H9 (cell line): ENCODE results near the gene PSMD8. TPM values are rescaled to one million over a fixed set of nuclear protein-coding genes. Genes with fewer than 3 reads are reported as not detected.
"Not testable (repeated sequence)": the region's sequence is repeated elsewhere in the genome, so short reads cannot be mapped to it uniquely, and the experiment has no call there.

Source experiments
- DNase-seq: peaks from one replicate; pipeline ENCODE4 v3.0.0-alpha.2; 2017
- H2AFZ ChIP-seq: one replicate; pipeline ENCODE4 v1.6.1; 2013; ENCODE audit warnings: mild to moderate bottlenecking, low read length, control low read depth, moderate library complexity
- H2AK5ac ChIP-seq: 2 replicates; pipeline ENCODE4 v1.6.1; 2013; ENCODE audit warnings: low read length, control low read depth, mixed read lengths; ENCODE audit not compliant: insufficient read length
- H2BK120ac ChIP-seq: one replicate; pipeline ENCODE4 v1.6.1; 2013; ENCODE audit warnings: low read depth, mild to moderate bottlenecking, low read length, control low read depth, inconsistent platforms; ENCODE audit not compliant: poor library complexity, severe bottlenecking
- H2BK12ac ChIP-seq: 2 replicates; pipeline ENCODE4 v1.6.1; 2013; ENCODE audit warnings: low read length, control low read depth, mixed read lengths, low read depth; ENCODE audit not compliant: insufficient read length
- H2BK15ac ChIP-seq: 2 replicates; pipeline ENCODE4 v1.6.1; 2013; ENCODE audit warnings: low read depth, low read length, control low read depth
- H2BK20ac ChIP-seq: one replicate; pipeline ENCODE4 v1.6.1; 2013; ENCODE audit warnings: low read depth, mild to moderate bottlenecking, low read length, control low read depth, inconsistent platforms; ENCODE audit not compliant: poor library complexity, severe bottlenecking
- H2BK5ac ChIP-seq: 2 replicates; pipeline ENCODE4 v1.6.1; 2013; ENCODE audit warnings: low read length, control low read depth, mixed read lengths; ENCODE audit not compliant: insufficient read length
- H3K14ac ChIP-seq: 2 replicates; pipeline ENCODE4 v1.6.1; 2013; ENCODE audit warnings: low read length, control low read depth; ENCODE audit not compliant: insufficient read depth
- H3K18ac ChIP-seq: 2 replicates; pipeline ENCODE4 v1.6.1; 2013; ENCODE audit warnings: low read depth, mild to moderate bottlenecking, mixed read lengths, low read length, control low read depth; ENCODE audit not compliant: insufficient read length
- H3K23ac ChIP-seq: 2 replicates; pipeline ENCODE4 v1.6.1; 2013; ENCODE audit warnings: low read length, control low read depth, mixed read lengths, low read depth; ENCODE audit not compliant: insufficient read length
- H3K23me2 ChIP-seq: 2 replicates; pipeline ENCODE4 v1.6.1; 2013; ENCODE audit warnings: low read depth, mild to moderate bottlenecking, mixed read lengths, low read length, control low read depth; ENCODE audit not compliant: insufficient read length, poor library complexity, severe bottlenecking
- H3K27ac ChIP-seq: 2 replicates; pipeline ENCODE4 v1.5.1; 2013; ENCODE audit warnings: low read length, control low read depth, mixed read lengths, low read depth; ENCODE audit not compliant: insufficient read length
- H3K27me3 ChIP-seq: 2 replicates; pipeline ENCODE4 v1.6.1; 2013; ENCODE audit warnings: low read length, control low read depth, inconsistent platforms; ENCODE audit not compliant: insufficient read depth
- H3K4ac ChIP-seq: 2 replicates; pipeline ENCODE4 v1.6.1; 2013; ENCODE audit warnings: low read depth, mild to moderate bottlenecking, control low read depth, inconsistent platforms, low read length, moderate library complexity
- H3K4me1 ChIP-seq: 2 replicates; pipeline ENCODE4 v1.6.1; 2013; ENCODE audit warnings: low read length, control low read depth, inconsistent platforms; ENCODE audit not compliant: insufficient read depth
- H3K4me2 ChIP-seq: 2 replicates; pipeline ENCODE4 v1.6.1; 2013; ENCODE audit warnings: low read length, control low read depth, mixed read lengths; ENCODE audit not compliant: insufficient read length, insufficient read depth
- H3K56ac ChIP-seq: 2 replicates; pipeline ENCODE4 v1.6.1; 2013; ENCODE audit warnings: low read depth, mild to moderate bottlenecking, mixed read lengths, low read length, control low read depth; ENCODE audit not compliant: insufficient read length
- H3K79me1 ChIP-seq: 2 replicates; pipeline ENCODE4 v1.6.1; 2013; ENCODE audit warnings: low read depth, mild to moderate bottlenecking, moderate library complexity, low read length, control low read depth, inconsistent platforms; ENCODE audit not compliant: insufficient read depth, poor library complexity, severe bottlenecking
- H3K79me2 ChIP-seq: 2 replicates; pipeline ENCODE4 v1.6.1; 2013; ENCODE audit warnings: low read length, control low read depth, inconsistent platforms; ENCODE audit not compliant: insufficient read depth
- H3K9ac ChIP-seq: 2 replicates; pipeline ENCODE4 v1.6.1; 2013; ENCODE audit warnings: low read length, control low read depth, mixed read lengths; ENCODE audit not compliant: insufficient read length; ENCODE audit errors: extremely low read depth
- H3K9me3 ChIP-seq: one replicate; pipeline ENCODE4 v1.6.1; 2013; ENCODE audit warnings: low read depth, low read length, inconsistent platforms; ENCODE audit not compliant: control insufficient read depth
- H3T11ph ChIP-seq: one replicate; pipeline ENCODE4 v1.6.1; 2013; ENCODE audit warnings: mild to moderate bottlenecking, low read length, control low read depth, inconsistent platforms
- H4K20me1 ChIP-seq: one replicate; pipeline ENCODE4 v1.6.1; 2013; ENCODE audit not compliant: control insufficient read depth, insufficient read length, insufficient read depth
- H4K5ac ChIP-seq: 2 replicates; pipeline ENCODE4 v1.6.1; 2013; ENCODE audit warnings: low read depth, mild to moderate bottlenecking, mixed read lengths, low read length, control low read depth; ENCODE audit not compliant: insufficient read length
- H4K8ac ChIP-seq: replicated peaks from 2 replicates; pipeline ENCODE4 v1.6.1; 2013; ENCODE audit warnings: low read length, control low read depth, mixed read lengths, low read depth; ENCODE audit not compliant: insufficient read length
- H4K91ac ChIP-seq: 2 replicates; pipeline ENCODE4 v1.6.1; 2013; ENCODE audit warnings: low read depth, mild to moderate bottlenecking, moderate library complexity, mixed read lengths, low read length, control low read depth; ENCODE audit not compliant: insufficient read length
- H3K27ac Mint-ChIP-seq, 3 experiments: 2 replicates in 2 of 3; 3 replicates in 1 of 3; pipeline ENCODE4 v1.8.0; 2020 to 2021; ENCODE audit warnings: mixed read lengths in 3 of 3, mild to moderate bottlenecking in 1 of 3, moderate library complexity in 1 of 3
- H3K27me3 Mint-ChIP-seq: 2 replicates; pipeline ENCODE4 v1.8.0; 2021; ENCODE audit warnings: low read depth, mild to moderate bottlenecking, moderate library complexity, mixed read lengths
- H3K36me3 Mint-ChIP-seq, 3 experiments: 2 replicates in 2 of 3; 3 replicates in 1 of 3; pipeline ENCODE4 v1.8.0; 2020 to 2021; ENCODE audit warnings: low read depth in 3 of 3, mixed read lengths in 3 of 3; ENCODE audit not compliant: insufficient read depth in 1 of 3
- H3K4me1 Mint-ChIP-seq, 2 experiments: 2 replicates each; pipeline ENCODE4 v1.8.0; 2020; ENCODE audit warnings: mixed read lengths in 2 of 2
- H3K4me3 Mint-ChIP-seq, 2 experiments: 2 replicates in 1 of 2; 3 replicates in 1 of 2; pipeline ENCODE4 v1.8.0; 2020 to 2021; ENCODE audit warnings: mild to moderate bottlenecking in 2 of 2, mixed read lengths in 2 of 2, moderate library complexity in 1 of 2
- H3K9me3 Mint-ChIP-seq, 2 experiments: 2 replicates in 1 of 2; 3 replicates in 1 of 2; pipeline ENCODE4 v1.8.0; 2020; ENCODE audit warnings: mild to moderate bottlenecking in 2 of 2, mixed read lengths in 2 of 2, moderate library complexity in 1 of 2
- CTCF ChIP-seq: fragments of 200-600 bp; sonication (generic); conservative IDR thresholded peaks from 3 replicates; pipeline ENCODE4 v1.8.0; 2021; ENCODE audit warnings: antibody characterized with exemption, mild to moderate bottlenecking
- WGBS: extraction: QIAGEN DNeasy Blood & Tissue Kit; methylation state at CpG from one replicate; pipeline ENCODE4 v1.1.7; 2013; ENCODE audit warnings: missing lambda C conversion rate, low lambda C conversion rate, mixed read lengths; ENCODE audit not compliant: insufficient read length; ENCODE audit errors: extremely low coverage; 5-methylcytosine and 5-hydroxymethylcytosine counted together
- total RNA-seq: library from RNA; stranded (reverse); gene quantifications from 2 replicates; pipeline ENCODE4 v1.2.1, GENCODE V29; 2021

PSMD8 gene
- total RNA-seq, 1 experiment from 2014 or later: 189 TPM

- H3K27ac Mint-ChIP-seq: peak overlapping the region in 2 of 3 experiments; percentile 10 to 22; a peak in 2 of 7 replicates
- Histone ChIP-seq H3K18ac (no peak overlapping the region), H3K9ac (no peak overlapping the region)
These were observed 35.3 kb downstream of the PSMD8 start for GRCh38 chr19:38409631-38410133.

GRCh38 chr19:38410407-38410806, 36.0 kb downstream of the PSMD8 start:
- H4K91ac ChIP-seq, H3K27ac ChIP-seq, H2BK120ac ChIP-seq, H3K79me2 ChIP-seq, H3K4ac ChIP-seq, H3K27me3 Mint-ChIP-seq, H3K4me3 Mint-ChIP-seq, H2BK5ac ChIP-seq, H2AK5ac ChIP-seq, H2AFZ ChIP-seq, H4K8ac ChIP-seq, H4K5ac ChIP-seq, H3K27ac Mint-ChIP-seq, H3K4me1 ChIP-seq, H3K4me2 ChIP-seq, H2BK20ac ChIP-seq, H3K23ac ChIP-seq, H2BK12ac ChIP-seq, H3K79me1 ChIP-seq, H3K9me3 Mint-ChIP-seq, H3K9ac ChIP-seq, H3K56ac ChIP-seq, H3T11ph ChIP-seq, H3K4me1 Mint-ChIP-seq, H4K20me1 ChIP-seq, DNase-seq, H2BK15ac ChIP-seq, H3K9me3 ChIP-seq, H3K27me3 ChIP-seq, H3K23me2 ChIP-seq, H3K14ac ChIP-seq, H3K18ac ChIP-seq: not testable (repeated sequence)
- no CpG with 5 or more reads among the region's 6 CpGs for WGBS
- H3K36me3 Mint-ChIP-seq: peaks cover 3 to 13% (median 13%) of the 10 kb centered on the region in 3 experiments; a peak in 6 of 7 replicates

More at GRCh38 chr19:38409631-38410133, 35.3 kb downstream of the PSMD8 start:
- Histone ChIP-seq H3K4me1 (no peaks in the 10 kb centered on the region), H3T11ph (no peak overlapping the region), H4K5ac (no peak overlapping the region), H3K79me1 (no peaks in the 10 kb centered on the region), H3K4me2 (no peak overlapping the region), H2BK120ac (no peak overlapping the region), H4K91ac (no peak overlapping the region), H3K27ac (no peak overlapping the region), H2AFZ (no peak overlapping the region), H4K20me1 (no peaks in the 10 kb centered on the region), H2BK20ac (no peak overlapping the region), H3K23me2 (no peaks in the 10 kb centered on the region), H4K8ac (no peak overlapping the region), H3K56ac (no peak overlapping the region), H3K79me2 (no peaks in the 10 kb centered on the region), H3K9me3 (no peaks in the 10 kb centered on the region), H3K23ac (no peak overlapping the region), H2AK5ac (no peak overlapping the region), H3K14ac (no peak overlapping the region), H3K4ac (no peak overlapping the region), H2BK15ac (no peak overlapping the region), H2BK12ac (no peak overlapping the region), H2BK5ac (no peak overlapping the region), H3K27me3 (no peaks in the 10 kb centered on the region)
- no peak for TF ChIP-seq CTCF
- WGBS: no CpG with 5 or more reads among the region's 7 CpGs
- peaks cover 2% of the 10 kb centered on the region for H3K27me3 Mint-ChIP-seq
- peaks cover 3 to 19% (median 17%) of the 10 kb centered on the region in 3 experiments; a peak in 6 of 7 replicates for H3K36me3 Mint-ChIP-seq
- H3K9me3 Mint-ChIP-seq: no peaks in the 10 kb centered on the region
- H3K4me1 Mint-ChIP-seq: 0 out of 4 replicates have a peak, but pooled peaks cover 0 to 4% of the 10 kb centered on the region in 2 experiments
- no peak overlapping the region; a peak in 1 of 5 replicates for H3K4me3 Mint-ChIP-seq
- no peak for DNase-seq
